ENCODE measurements around the gene DGKI. TPM values are rescaled to one million over a fixed set of nuclear protein-coding genes. Genes with fewer than 3 reads are reported as not detected.
A peak's percentile ranks its signal among the peaks of the same experiment; 100 is the strongest.

DGKI gene
- polyA plus RNA-seq, 2 of the 4 experiments (the other 2 are of a cell fraction) = 0.05 to 0.08 TPM

DNA sequence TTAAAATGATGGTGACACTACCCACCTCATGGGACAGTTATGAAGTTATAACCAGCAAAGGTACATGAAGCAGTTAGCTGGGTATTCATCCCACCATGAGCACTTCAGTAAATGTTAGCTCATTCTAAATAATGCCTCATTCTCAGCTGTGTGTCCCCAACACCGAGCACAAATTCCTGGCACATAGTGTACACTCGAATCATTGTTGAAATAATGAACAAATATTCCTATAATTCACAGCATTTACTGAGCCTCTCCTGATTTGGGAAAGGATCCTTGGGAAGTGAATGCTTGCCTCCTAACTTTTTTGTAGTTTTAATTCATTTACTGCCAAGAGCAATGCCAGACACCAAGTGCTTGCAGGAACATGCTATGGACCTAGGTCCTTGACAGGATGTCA, 235.2 kb downstream of the DGKI start:
- Histone ChIP-seq H3K4me3 (no peak overlapping the region), H3K4me2 (no peak overlapping the region), H3K9me3 (no peaks in the 10 kb centered on the region), H3K4me1 (no peaks in the 10 kb centered on the region), H3K27ac (no peak overlapping the region)
- TF ChIP-seq, protein P1, sequence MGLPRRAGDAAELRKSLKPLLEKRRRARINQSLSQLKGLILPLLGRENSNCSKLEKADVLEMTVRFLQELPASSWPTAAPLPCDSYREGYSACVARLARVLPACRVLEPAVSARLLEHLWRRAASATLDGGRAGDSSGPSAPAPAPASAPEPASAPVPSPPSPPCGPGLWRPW (IDR thresholded peaks at IDR 0.05) = no peak
- TF ChIP-seq, protein P2, sequence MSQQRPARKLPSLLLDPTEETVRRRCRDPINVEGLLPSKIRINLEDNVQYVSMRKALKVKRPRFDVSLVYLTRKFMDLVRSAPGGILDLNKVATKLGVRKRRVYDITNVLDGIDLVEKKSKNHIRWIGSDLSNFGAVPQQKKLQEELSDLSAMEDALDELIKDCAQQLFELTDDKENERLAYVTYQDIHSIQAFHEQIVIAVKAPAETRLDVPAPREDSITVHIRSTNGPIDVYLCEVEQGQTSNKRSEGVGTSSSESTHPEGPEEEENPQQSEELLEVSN (IDR thresholded peaks at IDR 0.05; ENCODE audit: borderline replicate concordance, low read depth) = no peak
- TF ChIP-seq RCOR1 (IDR thresholded peaks at IDR 0.05; ENCODE audit: low read depth, low read length) (no peak), NFE2L2 (conservative IDR thresholded peaks at IDR 0.05; ENCODE audit: low read length) (no peak), ESRRA (IDR thresholded peaks at IDR 0.05; ENCODE audit: borderline replicate concordance, low read length) (no peak), KDM5A (IDR thresholded peaks at IDR 0.05) (no peak), HOXB5 (CRISPR knock-in tag; IDR thresholded peaks at IDR 0.05) (no peak), NPAS2 (CRISPR knock-in tag; IDR thresholded peaks at IDR 0.05; ENCODE audit: borderline replicate concordance) (no peak), ZFP36 (IDR thresholded peaks at IDR 0.05; ENCODE audit: borderline replicate concordance, partially characterized antibody) (no peak), POLR2A (IDR thresholded peaks at IDR 0.05; ENCODE audit: low read length) (no peak), FOSL2 (IDR thresholded peaks at IDR 0.05) (no peak), FOSL2 (CRISPR knock-in tag; IDR thresholded peaks at IDR 0.05) (no peak), PHF8 (IDR thresholded peaks at IDR 0.05; ENCODE audit: borderline replicate concordance, low read depth) (no peak), POLR2AphosphoS2 (conservative IDR thresholded peaks at IDR 0.05; ENCODE audit: low read length) (no peak), HDAC2 (IDR thresholded peaks at IDR 0.05) (no peak), HEYL (CRISPR knock-in tag; IDR thresholded peaks at IDR 0.05) (no peak), CHD2 (IDR thresholded peaks at IDR 0.05; ENCODE audit: low read length, partially characterized antibody) (no peak)
- TF ChIP-seq, protein P3, sequence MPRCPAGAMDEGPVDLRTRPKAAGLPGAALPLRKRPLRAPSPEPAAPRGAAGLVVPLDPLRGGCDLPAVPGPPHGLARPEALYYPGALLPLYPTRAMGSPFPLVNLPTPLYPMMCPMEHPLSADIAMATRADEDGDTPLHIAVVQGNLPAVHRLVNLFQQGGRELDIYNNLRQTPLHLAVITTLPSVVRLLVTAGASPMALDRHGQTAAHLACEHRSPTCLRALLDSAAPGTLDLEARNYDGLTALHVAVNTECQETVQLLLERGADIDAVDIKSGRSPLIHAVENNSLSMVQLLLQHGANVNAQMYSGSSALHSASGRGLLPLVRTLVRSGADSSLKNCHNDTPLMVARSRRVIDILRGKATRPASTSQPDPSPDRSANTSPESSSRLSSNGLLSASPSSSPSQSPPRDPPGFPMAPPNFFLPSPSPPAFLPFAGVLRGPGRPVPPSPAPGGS (IDR thresholded peaks at IDR 0.05) = no peak
- TF ChIP-seq, protein P4, sequence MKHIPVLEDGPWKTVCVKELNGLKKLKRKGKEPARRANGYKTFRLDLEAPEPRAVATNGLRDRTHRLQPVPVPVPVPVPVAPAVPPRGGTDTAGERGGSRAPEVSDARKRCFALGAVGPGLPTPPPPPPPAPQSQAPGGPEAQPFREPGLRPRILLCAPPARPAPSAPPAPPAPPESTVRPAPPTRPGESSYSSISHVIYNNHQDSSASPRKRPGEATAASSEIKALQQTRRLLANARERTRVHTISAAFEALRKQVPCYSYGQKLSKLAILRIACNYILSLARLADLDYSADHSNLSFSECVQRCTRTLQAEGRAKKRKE (CRISPR knock-in tag; IDR thresholded peaks at IDR 0.05; ENCODE audit: low read depth) = no peak
- TF ChIP-seq, protein P5, sequence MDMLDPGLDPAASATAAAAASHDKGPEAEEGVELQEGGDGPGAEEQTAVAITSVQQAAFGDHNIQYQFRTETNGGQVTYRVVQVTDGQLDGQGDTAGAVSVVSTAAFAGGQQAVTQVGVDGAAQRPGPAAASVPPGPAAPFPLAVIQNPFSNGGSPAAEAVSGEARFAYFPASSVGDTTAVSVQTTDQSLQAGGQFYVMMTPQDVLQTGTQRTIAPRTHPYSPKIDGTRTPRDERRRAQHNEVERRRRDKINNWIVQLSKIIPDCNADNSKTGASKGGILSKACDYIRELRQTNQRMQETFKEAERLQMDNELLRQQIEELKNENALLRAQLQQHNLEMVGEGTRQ (IDR thresholded peaks at IDR 0.05) = no peak
- FAIRE-seq = no peak
- DNase-seq (ENCODE audit: low read depth in 1 of 2, low spot score in 1 of 2) = no peak
- ChIA-PET CTCF (no interaction called here), POLR2A (no interaction called here)
- no peak for ATAC-seq
- WGBS (ENCODE audit: missing lambda C conversion rate) = 2% methylated on average over 2 of the region's 2 CpGs

DNA sequence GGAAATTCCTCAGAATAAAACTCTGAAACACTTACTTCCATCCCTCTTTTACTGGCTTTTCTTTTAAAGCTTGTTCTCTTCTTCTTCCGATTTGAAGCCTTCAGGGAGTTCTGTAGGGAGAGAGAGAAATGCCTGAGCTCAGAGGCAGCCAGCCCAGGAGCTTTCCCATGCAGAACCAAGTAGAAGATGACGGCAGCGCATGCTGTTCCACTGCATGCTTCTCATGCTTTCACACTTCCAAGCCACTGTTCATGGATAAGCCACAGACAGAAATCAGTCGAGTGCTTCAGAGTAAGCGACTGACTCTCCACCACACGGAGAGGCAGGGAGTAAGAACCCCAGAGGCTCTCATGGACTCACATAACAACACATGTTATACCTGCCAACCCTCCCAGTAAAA, 237.3 kb downstream of the DGKI start:
- CTCF ChIA-PET = interaction anchor here (0.6 kb wide), 1 partner anchor 18 kb away, joined by 5 read pairs; no protein-coding TSS in a partner anchor
- Histone ChIP-seq H3K4me2 (no peak overlapping the region), H3K9me3 (no peaks in the 10 kb centered on the region), H3K27ac (no peak overlapping the region), H3K4me3 (no peak overlapping the region), H3K4me1 (no peaks in the 10 kb centered on the region)
- ATAC-seq (peak in 1 of 2 experiments; percentile 24; a peak in 1 of 6 replicates), DNase-seq (ENCODE audit: low read depth in 1 of 2, low spot score in 1 of 2) (no peak), FAIRE-seq (no peak)
- POLR2A ChIA-PET = no interaction called here
- 50% methylated on average over 6 of the region's 6 CpGs for WGBS (ENCODE audit: missing lambda C conversion rate)
- TF ChIP-seq NR3C1 (IDR thresholded peaks at IDR 0.05) (no peak), JUN (IDR thresholded peaks at IDR 0.05) (no peak), HEYL (CRISPR knock-in tag; IDR thresholded peaks at IDR 0.05) (no peak), ZNF302 (CRISPR knock-in tag; IDR thresholded peaks at IDR 0.05) (no peak), TP53 (CRISPR knock-in tag; IDR thresholded peaks at IDR 0.05) (no peak), SREBF2 (IDR thresholded peaks at IDR 0.05) (no peak), EHMT2 (IDR thresholded peaks at IDR 0.05; ENCODE audit: low read depth) (no peak), RCOR1 (IDR thresholded peaks at IDR 0.05; ENCODE audit: low read depth, low read length) (no peak), KDM1A (IDR thresholded peaks at IDR 0.05; ENCODE audit: low read depth) (no peak), RNF2 (IDR thresholded peaks at IDR 0.05; ENCODE audit: borderline replicate concordance, low read depth) (no peak), HOXB5 (CRISPR knock-in tag; IDR thresholded peaks at IDR 0.05) (no peak), SMC3 (IDR thresholded peaks at IDR 0.05) (no peak), CHD4 (IDR thresholded peaks at IDR 0.05; ENCODE audit: borderline replicate concordance) (no peak), HDAC2 (IDR thresholded peaks at IDR 0.05) (no peak), FOSB (CRISPR knock-in tag; IDR thresholded peaks at IDR 0.05) (no peak)
- TF ChIP-seq, protein P6, sequence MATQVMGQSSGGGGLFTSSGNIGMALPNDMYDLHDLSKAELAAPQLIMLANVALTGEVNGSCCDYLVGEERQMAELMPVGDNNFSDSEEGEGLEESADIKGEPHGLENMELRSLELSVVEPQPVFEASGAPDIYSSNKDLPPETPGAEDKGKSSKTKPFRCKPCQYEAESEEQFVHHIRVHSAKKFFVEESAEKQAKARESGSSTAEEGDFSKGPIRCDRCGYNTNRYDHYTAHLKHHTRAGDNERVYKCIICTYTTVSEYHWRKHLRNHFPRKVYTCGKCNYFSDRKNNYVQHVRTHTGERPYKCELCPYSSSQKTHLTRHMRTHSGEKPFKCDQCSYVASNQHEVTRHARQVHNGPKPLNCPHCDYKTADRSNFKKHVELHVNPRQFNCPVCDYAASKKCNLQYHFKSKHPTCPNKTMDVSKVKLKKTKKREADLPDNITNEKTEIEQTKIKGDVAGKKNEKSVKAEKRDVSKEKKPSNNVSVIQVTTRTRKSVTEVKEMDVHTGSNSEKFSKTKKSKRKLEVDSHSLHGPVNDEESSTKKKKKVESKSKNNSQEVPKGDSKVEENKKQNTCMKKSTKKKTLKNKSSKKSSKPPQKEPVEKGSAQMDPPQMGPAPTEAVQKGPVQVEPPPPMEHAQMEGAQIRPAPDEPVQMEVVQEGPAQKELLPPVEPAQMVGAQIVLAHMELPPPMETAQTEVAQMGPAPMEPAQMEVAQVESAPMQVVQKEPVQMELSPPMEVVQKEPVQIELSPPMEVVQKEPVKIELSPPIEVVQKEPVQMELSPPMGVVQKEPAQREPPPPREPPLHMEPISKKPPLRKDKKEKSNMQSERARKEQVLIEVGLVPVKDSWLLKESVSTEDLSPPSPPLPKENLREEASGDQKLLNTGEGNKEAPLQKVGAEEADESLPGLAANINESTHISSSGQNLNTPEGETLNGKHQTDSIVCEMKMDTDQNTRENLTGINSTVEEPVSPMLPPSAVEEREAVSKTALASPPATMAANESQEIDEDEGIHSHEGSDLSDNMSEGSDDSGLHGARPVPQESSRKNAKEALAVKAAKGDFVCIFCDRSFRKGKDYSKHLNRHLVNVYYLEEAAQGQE (IDR thresholded peaks at IDR 0.05) = no peak
- TF ChIP-seq, protein P7, sequence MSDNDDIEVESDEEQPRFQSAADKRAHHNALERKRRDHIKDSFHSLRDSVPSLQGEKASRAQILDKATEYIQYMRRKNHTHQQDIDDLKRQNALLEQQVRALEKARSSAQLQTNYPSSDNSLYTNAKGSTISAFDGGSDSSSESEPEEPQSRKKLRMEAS (IDR thresholded peaks at IDR 0.05) = no peak
